SK-N-SH treated with all-trans-retinoic acid at 6 μM for 48 hours (cell line): ENCODE data around the gene PDE6B.

Experiments
- ATAC-seq: fragments of 200-7000 bp; cut with Tn5 transposase; 3 replicates; pipeline ENCODE4 v1.9.1; 2020; ENCODE audit warnings: mild to moderate bottlenecking, moderate library complexity
- ARNTL ChIP-seq: fragments of 450-650 bp; formaldehyde crosslinking; IDR thresholded peaks from 2 replicates; pipeline ENCODE4 v1.5.0; 2020; ENCODE audit warnings: low read depth, mild to moderate bottlenecking, moderate library complexity, borderline replicate concordance
- BACH2 ChIP-seq: fragments of 250-450 bp; sonication (Bioruptor Pico); IDR thresholded peaks from 2 replicates; pipeline ENCODE4 v1.9.0; 2021; ENCODE audit warnings: mild to moderate bottlenecking, borderline replicate concordance
- CSDC2 ChIP-seq: fragments of 250-450 bp; sonication (Bioruptor Pico); IDR thresholded peaks from 2 replicates; pipeline ENCODE4 v1.5.0; 2020; ENCODE audit warnings: mild to moderate bottlenecking, moderate library complexity
- ESRRG ChIP-seq: fragments of 250-450 bp; sonication (Bioruptor Pico); IDR thresholded peaks from 2 replicates; pipeline ENCODE4 v1.6.1; 2021; ENCODE audit warnings: mild to moderate bottlenecking
- GLIS3 ChIP-seq: fragments of 250-450 bp; sonication (Bioruptor Pico); IDR thresholded peaks from 2 replicates; pipeline ENCODE4 v1.5.0; 2020; ENCODE audit warnings: mild to moderate bottlenecking, moderate library complexity
- ISL1 ChIP-seq: fragments of 250-450 bp; sonication (Bioruptor Pico); IDR thresholded peaks from 2 replicates; pipeline ENCODE4 v2.1.2; 2022; ENCODE audit warnings: mild to moderate bottlenecking, moderate library complexity
- OSR1 ChIP-seq: fragments of 250-450 bp; sonication (Bioruptor Pico); IDR thresholded peaks from 2 replicates; pipeline ENCODE4 v1.8.0; 2022; ENCODE audit warnings: moderate library complexity, mild to moderate bottlenecking, inconsistent platforms
- PPARA ChIP-seq: fragments of 250-450 bp; sonication (Bioruptor Pico); IDR thresholded peaks from 2 replicates; pipeline ENCODE4 v1.5.0; 2020; ENCODE audit warnings: mild to moderate bottlenecking, borderline replicate concordance
- TCF4 ChIP-seq: fragments of 250-450 bp; sonication (Bioruptor Pico); IDR thresholded peaks from 2 replicates; pipeline ENCODE4 v1.8.0; 2021; ENCODE audit warnings: mild to moderate bottlenecking, moderate library complexity, borderline replicate concordance
- TOX ChIP-seq: fragments of 250-450 bp; sonication (Bioruptor Pico); IDR thresholded peaks from 2 replicates; pipeline ENCODE4 v1.8.0; 2021; ENCODE audit warnings: mild to moderate bottlenecking, moderate library complexity, borderline replicate concordance
- ZC3H10 ChIP-seq: fragments of 250-450 bp; sonication (Bioruptor Pico); IDR thresholded peaks from 2 replicates; pipeline ENCODE4 v1.5.1; 2021; ENCODE audit warnings: mild to moderate bottlenecking, moderate library complexity
- ZFP3 ChIP-seq: fragments of 250-450 bp; sonication (Bioruptor Pico); IDR thresholded peaks from 2 replicates; pipeline ENCODE4 v1.5.0; 2020; ENCODE audit warnings: mild to moderate bottlenecking, moderate library complexity
- ZNF565 ChIP-seq: fragments of 450-650 bp; formaldehyde crosslinking; conservative IDR thresholded peaks from 2 replicates; pipeline ENCODE4 v1.5.0; 2020; ENCODE audit warnings: low read depth, mild to moderate bottlenecking, moderate library complexity
- ZNF8 ChIP-seq: fragments of 450-650 bp; formaldehyde crosslinking; IDR thresholded peaks from 2 replicates; pipeline ENCODE4 v1.5.0; 2020; ENCODE audit warnings: mild to moderate bottlenecking, moderate library complexity
- TF ChIP-seq, protein P1 (sequence below): fragments of 250-450 bp; sonication (Bioruptor Pico); IDR thresholded peaks from 2 replicates; pipeline ENCODE4 v1.5.1; 2021; ENCODE audit warnings: mild to moderate bottlenecking, moderate library complexity
- TF ChIP-seq, protein P2 (sequence below): fragments of 250-450 bp; sonication (Bioruptor Pico); IDR thresholded peaks from 2 replicates; pipeline ENCODE4 v1.8.0; 2021; ENCODE audit warnings: low read depth, mild to moderate bottlenecking, moderate library complexity, borderline replicate concordance
- TF ChIP-seq, protein P3 (sequence below): fragments of 250-450 bp; sonication (Bioruptor Pico); IDR thresholded peaks from 2 replicates; pipeline ENCODE4 v1.5.1; 2020; ENCODE audit warnings: low read depth, mild to moderate bottlenecking, moderate library complexity
- TF ChIP-seq, protein P4 (sequence below): fragments of 250-450 bp; sonication (Bioruptor Pico); IDR thresholded peaks from 2 replicates; pipeline ENCODE4 v1.5.0; 2020; ENCODE audit warnings: mild to moderate bottlenecking, moderate library complexity

PDE6B gene

DNA sequence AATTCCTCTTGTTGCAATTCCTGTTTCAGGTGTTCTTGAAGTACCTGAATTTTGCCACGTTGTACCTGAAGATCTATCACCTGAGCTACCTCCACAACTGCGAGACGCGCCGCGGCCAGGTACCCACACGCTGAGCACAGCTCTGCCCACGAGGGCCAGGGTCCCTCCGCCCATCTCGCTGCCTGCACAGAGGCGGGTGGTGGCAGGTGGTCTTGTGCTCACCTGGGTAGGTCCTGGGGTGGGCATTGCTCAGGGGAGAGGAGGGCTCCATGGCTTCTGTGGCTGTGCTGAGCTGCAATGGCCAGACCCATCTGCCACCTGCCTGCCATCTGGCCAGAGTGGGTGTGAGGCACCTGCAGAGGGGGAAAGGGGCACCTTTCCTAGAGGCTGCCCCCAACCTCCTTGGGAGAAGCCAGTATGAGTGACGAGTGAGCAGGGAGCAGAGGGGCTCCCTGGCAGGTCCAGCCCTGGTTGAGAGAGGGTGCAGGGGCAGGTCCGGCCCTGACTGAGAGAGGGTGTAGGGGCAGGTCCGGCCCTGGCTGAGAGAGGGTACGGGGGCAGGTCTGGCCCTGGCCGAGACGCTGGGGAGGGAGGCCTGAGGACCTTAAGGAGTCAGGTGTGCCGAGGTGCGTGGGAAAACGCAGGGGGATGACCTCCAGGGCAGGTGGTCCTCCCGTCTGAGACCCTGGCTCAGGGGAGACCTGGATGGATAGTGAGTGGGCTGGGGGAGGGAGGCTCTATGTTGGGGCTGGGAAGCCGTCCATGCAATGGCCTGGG lies 10.7 kb downstream of the PDE6B start:
- no peak for ATAC-seq

DNA sequence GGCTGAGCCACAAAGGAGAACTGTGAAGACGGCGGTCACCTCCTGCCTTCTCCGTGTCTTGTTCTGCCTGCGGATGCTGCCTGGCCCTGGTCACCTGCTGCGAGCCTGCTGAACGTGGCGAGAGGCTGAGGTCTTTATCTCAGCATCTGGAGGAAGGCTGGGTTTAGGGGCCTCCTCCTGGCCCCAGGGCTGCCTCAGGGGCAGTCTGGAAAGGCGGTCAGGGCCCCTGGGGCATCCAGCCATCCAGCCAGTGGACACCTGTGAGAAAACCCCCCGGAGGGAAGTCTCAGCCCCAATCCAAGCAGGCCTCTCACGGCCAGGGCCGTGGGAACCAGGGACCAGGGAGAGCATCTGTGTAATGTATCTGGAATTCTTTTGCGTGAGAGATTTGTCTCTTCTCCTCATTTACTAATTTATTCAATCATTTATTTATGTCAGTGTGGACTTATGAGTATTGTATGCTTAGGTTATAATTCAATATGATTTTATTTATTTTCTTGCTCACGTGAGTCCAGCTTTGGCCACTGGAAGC lies 11.3 kb downstream of the PDE6B start:
- no peak for ATAC-seq
- TF ChIP-seq ZFP3: no peak
- TF ChIP-seq, protein P1, sequence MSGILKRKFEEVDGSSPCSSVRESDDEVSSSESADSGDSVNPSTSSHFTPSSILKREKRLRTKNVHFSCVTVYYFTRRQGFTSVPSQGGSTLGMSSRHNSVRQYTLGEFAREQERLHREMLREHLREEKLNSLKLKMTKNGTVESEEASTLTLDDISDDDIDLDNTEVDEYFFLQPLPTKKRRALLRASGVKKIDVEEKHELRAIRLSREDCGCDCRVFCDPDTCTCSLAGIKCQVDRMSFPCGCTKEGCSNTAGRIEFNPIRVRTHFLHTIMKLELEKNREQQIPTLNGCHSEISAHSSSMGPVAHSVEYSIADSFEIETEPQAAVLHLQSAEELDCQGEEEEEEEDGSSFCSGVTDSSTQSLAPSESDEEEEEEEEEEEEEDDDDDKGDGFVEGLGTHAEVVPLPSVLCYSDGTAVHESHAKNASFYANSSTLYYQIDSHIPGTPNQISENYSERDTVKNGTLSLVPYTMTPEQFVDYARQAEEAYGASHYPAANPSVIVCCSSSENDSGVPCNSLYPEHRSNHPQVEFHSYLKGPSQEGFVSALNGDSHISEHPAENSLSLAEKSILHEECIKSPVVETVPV (CRISPR knock-in tag): no peak
- no peak for TF ChIP-seq OSR1 (CRISPR knock-in tag)
- TF ChIP-seq, protein P2, sequence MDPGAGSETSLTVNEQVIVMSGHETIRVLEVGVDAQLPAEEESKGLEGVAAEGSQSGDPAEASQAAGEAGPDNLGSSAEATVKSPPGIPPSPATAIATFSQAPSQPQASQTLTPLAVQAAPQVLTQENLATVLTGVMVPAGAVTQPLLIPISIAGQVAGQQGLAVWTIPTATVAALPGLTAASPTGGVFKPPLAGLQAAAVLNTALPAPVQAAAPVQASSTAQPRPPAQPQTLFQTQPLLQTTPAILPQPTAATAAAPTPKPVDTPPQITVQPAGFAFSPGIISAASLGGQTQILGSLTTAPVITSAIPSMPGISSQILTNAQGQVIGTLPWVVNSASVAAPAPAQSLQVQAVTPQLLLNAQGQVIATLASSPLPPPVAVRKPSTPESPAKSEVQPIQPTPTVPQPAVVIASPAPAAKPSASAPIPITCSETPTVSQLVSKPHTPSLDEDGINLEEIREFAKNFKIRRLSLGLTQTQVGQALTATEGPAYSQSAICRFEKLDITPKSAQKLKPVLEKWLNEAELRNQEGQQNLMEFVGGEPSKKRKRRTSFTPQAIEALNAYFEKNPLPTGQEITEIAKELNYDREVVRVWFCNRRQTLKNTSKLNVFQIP: no peak
- no peak for TF ChIP-seq TOX (CRISPR knock-in tag)
- TF ChIP-seq ZNF565 (CRISPR knock-in tag): no peak
- TF ChIP-seq, all 23 proteins: peak for 0

More for the DNA sequence above, 10.7 kb downstream of the PDE6B start:
- TF ChIP-seq, protein P3, sequence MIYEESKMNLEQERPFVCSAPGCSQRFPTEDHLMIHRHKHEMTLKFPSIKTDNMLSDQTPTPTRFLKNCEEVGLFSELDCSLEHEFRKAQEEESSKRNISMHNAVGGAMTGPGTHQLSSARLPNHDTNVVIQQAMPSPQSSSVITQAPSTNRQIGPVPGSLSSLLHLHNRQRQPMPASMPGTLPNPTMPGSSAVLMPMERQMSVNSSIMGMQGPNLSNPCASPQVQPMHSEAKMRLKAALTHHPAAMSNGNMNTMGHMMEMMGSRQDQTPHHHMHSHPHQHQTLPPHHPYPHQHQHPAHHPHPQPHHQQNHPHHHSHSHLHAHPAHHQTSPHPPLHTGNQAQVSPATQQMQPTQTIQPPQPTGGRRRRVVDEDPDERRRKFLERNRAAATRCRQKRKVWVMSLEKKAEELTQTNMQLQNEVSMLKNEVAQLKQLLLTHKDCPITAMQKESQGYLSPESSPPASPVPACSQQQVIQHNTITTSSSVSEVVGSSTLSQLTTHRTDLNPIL (CRISPR knock-in tag): no peak
- TF ChIP-seq, protein P4, sequence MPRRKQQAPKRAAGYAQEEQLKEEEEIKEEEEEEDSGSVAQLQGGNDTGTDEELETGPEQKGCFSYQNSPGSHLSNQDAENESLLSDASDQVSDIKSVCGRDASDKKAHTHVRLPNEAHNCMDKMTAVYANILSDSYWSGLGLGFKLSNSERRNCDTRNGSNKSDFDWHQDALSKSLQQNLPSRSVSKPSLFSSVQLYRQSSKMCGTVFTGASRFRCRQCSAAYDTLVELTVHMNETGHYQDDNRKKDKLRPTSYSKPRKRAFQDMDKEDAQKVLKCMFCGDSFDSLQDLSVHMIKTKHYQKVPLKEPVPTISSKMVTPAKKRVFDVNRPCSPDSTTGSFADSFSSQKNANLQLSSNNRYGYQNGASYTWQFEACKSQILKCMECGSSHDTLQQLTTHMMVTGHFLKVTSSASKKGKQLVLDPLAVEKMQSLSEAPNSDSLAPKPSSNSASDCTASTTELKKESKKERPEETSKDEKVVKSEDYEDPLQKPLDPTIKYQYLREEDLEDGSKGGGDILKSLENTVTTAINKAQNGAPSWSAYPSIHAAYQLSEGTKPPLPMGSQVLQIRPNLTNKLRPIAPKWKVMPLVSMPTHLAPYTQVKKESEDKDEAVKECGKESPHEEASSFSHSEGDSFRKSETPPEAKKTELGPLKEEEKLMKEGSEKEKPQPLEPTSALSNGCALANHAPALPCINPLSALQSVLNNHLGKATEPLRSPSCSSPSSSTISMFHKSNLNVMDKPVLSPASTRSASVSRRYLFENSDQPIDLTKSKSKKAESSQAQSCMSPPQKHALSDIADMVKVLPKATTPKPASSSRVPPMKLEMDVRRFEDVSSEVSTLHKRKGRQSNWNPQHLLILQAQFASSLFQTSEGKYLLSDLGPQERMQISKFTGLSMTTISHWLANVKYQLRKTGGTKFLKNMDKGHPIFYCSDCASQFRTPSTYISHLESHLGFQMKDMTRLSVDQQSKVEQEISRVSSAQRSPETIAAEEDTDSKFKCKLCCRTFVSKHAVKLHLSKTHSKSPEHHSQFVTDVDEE (CRISPR knock-in tag): no peak
- TF ChIP-seq TCF4 (CRISPR knock-in tag) (no peak), BACH2 (CRISPR knock-in tag) (no peak), GLIS3 (CRISPR knock-in tag) (no peak), ESRRG (CRISPR knock-in tag) (no peak), ISL1 (CRISPR knock-in tag) (no peak), ZC3H10 (no peak)

DNA sequence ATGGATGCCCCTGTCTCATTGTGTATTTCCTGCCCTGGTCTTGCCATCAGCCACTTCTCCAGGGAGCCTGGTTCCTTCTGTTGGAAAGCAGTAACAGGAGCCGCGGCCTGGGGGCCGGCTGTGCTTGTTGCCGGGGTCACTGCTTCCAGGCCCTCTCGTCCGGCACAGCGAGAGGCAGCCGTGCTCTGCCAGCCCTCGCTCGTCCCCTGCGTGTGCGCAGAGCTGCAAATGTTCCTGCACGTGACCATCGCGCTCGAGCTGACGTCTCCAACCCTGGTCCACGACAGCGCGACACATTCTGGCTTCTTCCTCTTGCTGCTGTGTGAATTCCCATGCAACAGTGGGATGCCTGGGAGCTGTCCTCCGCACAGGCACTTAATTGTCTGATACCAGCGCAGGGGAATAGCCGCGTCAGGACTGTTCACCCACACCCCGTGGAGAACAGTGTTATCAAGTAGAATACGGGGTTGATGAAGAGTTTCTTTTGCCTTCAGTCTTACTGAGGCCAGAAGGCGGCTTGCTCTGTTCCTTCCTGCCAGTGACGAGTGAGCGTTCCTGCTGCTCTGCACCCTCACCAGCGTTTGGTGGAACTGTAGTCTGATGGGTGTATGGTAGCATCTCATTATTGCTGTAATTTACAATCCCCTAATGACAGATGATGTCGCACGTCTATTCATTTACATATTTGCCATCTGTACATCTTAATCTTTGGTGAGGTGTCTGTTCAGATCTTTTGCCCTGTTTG lies 12.3 kb downstream of the PDE6B start:
- ATAC-seq: no peak
- TF ChIP-seq ESRRG (CRISPR knock-in tag) (no peak), OSR1 (CRISPR knock-in tag) (no peak), ZNF565 (CRISPR knock-in tag) (no peak), ARNTL (CRISPR knock-in tag) (no peak), CSDC2 (no peak), ZNF8 (no peak), GLIS3 (CRISPR knock-in tag) (no peak), ZFP3 (no peak), TCF4 (CRISPR knock-in tag) (no peak), TOX (CRISPR knock-in tag) (no peak), ZC3H10 (no peak), PPARA (CRISPR knock-in tag) (no peak), BACH2 (CRISPR knock-in tag) (no peak)
- TF ChIP-seq, protein P4 (CRISPR knock-in tag): no peak
- TF ChIP-seq, protein P1 (CRISPR knock-in tag): no peak
- TF ChIP-seq, protein P2: no peak
